Stimulated activated CD4-positive, alpha-beta T cell treated with anti-CD3 and anti-CD28 coated beads, Interleukin-4, amount 100 ng/mL, for 48 hours (primary cell): ENCODE measurements around the gene APOE.
"Not testable (repeated sequence)": the region's sequence is repeated elsewhere in the genome, so short reads cannot be mapped to it uniquely, and the experiment has no call there.

ENCODE experiments used
- DNase-seq, 2 donors: peaks; one replicate each; pipeline ENCODE4 v3.0.0-alpha.2; 2020; ENCODE audit warnings: low read depth in 2 of 2

The APOE gene

DNA sequence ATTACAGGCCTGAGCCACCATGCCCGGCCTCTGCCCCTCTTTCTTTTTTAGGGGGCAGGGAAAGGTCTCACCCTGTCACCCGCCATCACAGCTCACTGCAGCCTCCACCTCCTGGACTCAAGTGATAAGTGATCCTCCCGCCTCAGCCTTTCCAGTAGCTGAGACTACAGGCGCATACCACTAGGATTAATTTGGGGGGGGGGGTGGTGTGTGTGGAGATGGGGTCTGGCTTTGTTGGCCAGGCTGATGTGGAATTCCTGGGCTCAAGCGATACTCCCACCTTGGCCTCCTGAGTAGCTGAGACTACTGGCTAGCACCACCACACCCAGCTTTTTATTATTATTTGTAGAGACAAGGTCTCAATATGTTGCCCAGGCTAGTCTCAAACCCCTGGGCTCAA, 4.2 kb downstream of the APOE start:
- DNase-seq: no peak

DNA sequence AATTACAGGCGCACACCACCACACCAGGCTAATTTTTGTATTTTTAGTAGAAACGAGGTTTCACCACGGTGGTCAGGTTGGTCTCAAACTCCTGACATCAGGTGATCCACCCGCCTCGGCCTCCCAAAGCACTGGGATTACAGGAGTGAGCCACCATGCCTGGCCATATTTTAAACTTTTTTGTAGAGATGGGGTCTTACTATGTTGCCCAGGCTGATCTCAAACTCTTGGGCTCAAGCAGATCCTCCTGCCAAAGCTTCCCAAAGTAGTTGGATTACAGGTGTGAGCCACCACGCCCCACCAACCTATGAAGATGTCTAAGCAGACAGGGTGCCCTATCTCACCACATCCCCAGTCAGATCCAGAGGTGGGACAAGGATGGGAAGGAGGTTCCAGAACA, 6.3 kb downstream of the APOE start:
- DNase-seq: not testable (repeated sequence)

DNA sequence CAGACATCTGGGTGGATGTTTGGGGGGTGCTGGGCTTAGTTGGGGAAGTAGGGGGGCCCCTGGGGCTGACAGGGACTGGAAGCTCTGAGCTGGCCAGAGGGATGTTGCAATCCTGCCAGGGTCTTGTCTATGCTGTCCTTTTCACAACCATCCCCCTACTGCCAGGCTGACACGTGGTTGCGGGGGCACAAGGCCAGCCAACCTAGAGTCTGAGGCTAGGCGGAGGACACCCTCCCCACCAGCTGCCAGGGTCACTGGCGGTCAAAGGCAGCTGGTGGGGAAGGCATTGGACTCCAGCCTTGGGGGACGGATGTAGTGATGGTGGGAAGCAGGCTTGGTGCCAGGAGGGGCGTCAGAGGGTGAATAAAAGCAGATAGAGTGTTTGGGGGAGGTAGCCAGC, 7.3 kb downstream of the APOE start:
- DNase-seq: no peak

DNA sequence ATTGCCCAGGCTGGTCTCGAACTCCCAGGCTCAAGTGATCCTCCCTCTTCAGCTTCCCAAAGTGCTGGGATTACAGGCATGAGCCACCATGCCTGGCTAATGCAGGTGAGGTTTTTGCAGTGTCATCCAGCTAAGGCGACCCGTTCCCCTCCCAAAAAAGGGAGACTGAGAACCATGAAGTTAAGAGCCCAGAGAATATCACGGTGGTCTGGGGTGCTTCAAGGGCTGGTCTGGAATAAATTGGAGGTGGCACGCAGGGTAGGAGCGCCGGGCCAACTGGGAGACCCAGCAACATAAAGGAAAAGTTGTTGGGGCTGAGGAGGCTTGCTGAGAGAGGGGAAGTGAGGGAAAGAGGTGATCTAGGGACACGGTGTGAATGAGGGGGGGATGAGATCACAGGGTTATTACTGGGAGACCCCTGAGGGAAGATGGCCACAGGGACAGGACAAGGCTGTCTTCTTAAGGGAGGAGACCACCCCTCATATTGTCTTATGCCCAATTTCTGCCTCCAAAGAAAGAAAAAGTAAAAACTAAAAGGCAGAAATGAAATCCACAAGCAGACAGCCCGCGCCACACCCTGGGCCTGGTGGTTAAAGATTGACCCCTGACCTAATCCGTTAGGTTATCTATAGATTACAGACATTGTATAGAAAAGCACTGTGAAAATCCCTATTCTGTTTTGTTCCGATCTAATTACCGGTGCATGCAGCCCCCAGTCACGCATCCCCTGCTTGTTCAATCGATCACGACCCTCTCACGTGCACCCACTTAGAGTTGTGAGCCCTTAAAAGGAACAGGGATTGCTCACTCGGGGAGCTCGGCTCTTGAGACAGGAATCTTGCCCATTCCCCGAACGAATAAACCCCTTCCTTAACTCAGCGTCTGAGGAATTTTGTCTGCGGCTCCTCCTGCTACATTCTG, 8.2 kb downstream of the APOE start:
- not testable (repeated sequence) for DNase-seq

DNA sequence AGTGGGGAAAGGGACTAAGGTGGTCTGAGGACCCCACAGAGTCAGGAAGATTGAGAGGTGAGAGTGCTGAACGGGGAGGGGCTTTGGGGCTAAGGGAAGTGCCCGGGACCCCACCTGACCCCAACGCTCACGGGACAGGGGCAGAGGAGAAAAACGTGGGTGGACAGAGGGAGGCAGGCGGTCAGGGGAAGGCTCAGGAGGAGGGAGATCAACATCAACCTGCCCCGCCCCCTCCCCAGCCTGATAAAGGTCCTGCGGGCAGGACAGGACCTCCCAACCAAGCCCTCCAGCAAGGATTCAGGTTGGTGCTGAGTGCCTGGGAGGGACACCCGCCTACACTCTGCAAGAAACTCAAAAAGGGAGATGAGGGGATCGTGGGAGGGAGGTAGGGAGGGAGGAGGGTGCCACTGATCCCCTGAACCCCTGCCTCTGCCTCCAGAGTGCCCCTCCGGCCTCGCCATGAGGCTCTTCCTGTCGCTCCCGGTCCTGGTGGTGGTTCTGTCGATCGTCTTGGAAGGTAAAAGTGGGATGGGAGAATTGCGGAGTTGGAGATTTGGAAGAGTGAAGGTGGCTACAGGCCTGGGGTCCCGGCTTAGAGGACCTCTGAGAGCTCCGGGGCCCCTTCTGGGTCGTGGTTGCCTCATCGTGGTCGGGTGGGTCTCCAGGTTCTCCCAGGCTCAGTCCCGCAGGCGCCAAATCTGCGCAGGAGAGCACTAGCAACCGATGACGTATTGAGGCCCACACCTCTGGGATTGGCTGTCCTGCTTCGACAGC, 9.0 kb downstream of the APOE start, which contains the start of gene APOC1:
Gene APOC1 (plus strand): TSS at position 176 of the 774 bp plus-strand sequence. CDS start 284 bp downstream, at position 460.
- peak; percentile 74 to 75 for DNase-seq

DNA sequence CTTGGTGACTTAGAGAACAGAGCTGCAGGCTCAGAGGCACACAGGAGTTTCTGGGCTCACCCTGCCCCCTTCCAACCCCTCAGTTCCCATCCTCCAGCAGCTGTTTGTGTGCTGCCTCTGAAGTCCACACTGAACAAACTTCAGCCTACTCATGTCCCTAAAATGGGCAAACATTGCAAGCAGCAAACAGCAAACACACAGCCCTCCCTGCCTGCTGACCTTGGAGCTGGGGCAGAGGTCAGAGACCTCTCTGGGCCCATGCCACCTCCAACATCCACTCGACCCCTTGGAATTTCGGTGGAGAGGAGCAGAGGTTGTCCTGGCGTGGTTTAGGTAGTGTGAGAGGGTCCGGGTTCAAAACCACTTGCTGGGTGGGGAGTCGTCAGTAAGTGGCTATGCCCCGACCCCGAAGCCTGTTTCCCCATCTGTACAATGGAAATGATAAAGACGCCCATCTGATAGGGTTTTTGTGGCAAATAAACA, 18.7 kb downstream of the APOE start:
- no peak for DNase-seq

DNA sequence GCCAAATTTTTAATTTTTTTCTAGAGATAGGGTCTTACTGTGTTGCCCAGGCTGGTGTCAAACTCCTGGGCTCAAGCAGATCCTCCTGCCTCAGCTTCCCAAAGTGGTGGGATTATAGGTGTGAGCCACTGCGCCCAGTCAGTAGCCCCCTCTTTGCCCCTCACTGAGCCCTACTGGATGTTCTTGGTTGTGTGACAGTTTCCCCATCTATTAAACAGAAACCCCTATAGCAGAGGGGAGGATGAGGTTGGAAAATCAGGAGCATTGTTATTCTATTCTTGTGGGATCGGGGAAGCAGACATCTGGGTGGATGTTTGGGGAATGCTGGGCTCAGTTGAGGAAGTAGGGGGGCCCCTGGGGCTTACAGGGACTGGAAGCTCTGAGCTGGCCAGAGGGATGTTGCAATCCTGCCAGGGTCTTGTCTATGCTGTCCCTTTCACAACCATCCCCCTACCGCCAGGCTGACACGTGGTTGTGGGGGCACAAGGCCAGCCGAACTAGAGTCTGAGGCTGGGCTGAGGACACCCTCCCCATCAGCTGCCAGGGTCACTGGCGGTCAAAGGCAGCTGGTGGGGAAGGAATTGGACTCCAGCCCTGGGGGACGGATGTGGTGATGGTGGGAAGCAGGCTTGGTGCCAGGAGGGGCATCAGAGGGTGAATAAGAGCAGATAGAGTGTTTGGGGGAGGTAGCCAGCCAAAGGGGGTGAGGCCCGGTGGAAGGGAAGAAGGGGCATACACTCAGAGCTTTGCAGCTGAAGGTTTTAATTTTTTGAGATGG, 19.7 kb downstream of the APOE start:
- DNase-seq: no peak

- not testable (repeated sequence) for DNase-seq
Measured at GRCh38 chr19:44926245-44927077, 20.9 kb downstream of the APOE start.

- DNase-seq: no peak
Measured at GRCh38 chr19:44927746-44928145, 22.1 kb downstream of the APOE start.

GRCh38 chr19:44930088-44930487, 24.5 kb downstream of the APOE start:
- DNase-seq: no peak

DNA sequence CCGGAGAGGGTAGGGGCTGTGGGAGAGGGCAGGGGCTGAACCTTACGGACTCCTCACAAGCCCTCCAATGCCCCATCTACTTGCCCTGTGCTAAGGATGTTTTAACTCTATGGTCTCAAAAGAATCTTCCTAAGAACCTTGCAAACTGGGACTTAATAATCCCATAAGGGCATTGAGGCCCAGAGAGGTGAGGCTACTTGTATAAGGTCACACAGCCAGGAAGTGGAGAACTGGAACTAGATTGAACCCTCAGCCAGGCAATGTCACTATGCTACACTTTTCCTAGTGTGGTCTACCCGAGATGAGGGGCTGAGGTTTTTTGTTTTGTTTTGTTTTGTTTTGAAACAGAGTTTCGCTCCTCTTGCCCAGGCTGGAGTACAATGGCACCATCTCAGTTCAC, 25.9 kb downstream of the APOE start:
- no peak for DNase-seq

GRCh38 chr19:44939668-44940067, 34.1 kb downstream of the APOE start:
- no peak for DNase-seq

GRCh38 chr19:44942067-44942571, 36.5 kb downstream of the APOE start, which contains the start of gene APOC4:
Gene APOC4, plus strand, starts transcription at chr19:44942237. Its CDS starts 41 bp downstream, at chr19:44942278.
- no peak for DNase-seq

GRCh38 chr19:44943801-44944249, 38.2 kb downstream of the APOE start:
- DNase-seq: no peak

DNA sequence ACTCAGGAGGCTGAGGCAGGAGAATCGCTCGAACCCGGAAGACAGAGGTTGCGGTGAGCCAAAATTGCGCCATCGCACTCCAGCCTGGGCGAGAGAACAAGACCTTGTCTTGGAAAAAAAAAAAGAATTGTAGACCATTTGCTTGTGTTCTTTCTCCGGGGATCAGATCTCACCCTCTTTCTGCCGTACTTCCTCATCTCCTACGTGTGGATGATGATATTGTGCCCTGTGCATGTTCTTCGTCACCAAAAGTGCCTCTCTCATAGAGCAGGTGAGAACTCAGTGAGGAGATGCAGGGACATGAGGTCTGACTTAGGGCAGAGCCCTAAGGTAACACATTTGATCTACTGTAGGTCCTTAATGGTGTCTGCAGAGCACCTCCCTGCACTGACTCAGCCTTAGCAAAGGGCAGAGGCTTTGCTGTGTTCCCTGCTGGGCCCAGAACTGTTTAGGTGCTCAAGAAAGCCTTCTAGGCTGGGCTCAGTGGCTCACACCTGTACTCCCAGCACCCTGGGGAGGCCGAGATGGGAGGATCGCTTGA, 41.5 kb downstream of the APOE start:
- no peak for DNase-seq

GRCh38 chr19:44948237-44948636, 42.6 kb downstream of the APOE start:
- DNase-seq: no peak

DNA sequence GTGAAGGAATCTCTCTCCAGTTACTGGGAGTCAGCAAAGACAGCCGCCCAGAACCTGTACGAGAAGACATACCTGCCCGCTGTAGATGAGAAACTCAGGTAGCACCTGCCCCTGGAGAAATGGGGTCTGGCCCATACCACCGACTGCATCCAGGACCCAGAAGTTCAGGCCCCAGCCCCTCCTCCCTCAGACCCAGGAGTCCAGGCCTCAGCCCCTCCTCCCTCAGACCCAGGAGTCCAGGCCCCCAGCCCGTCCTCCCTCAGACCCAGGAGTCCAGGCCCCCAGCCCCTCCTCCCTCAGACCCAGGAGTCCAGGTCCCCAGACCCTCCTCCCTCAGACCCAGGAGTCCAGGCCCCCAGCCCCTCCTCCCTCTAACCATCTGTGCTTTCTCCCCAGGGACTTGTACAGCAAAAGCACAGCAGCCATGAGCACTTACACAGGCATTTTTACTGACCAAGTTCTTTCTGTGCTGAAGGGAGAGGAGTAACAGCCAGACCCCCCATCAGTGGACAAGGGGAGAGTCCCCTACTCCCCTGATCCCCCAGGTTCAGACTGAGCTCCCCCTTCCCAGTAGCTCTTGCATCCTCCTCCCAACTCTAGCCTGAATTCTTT, 43.3 kb downstream of the APOE start:
- no peak for DNase-seq

DNA sequence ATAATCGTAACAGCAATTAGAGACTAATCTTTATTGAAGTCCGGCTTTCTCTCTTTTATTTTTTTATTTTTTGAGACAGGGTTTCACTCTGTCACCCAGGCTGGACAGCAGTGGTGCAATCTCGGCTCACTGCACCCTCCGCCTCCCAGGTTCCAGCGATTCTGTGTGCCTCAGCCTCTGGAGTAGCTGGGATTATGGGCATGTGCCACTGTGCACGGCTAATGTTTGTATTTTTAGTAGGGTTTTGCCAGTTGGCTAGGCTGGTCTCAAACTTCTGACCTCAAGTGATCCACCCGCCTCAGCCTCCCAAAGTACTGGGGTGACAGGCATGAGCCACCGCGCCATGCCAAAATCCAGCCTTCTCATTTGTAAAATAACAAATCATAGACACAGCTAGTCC, 44.0 kb downstream of the APOE start:
- DNase-seq: no peak
